ENCODE measurements around the gene FECH. TPM values are rescaled to one million over a fixed set of nuclear protein-coding genes. Genes with fewer than 3 reads are reported as not detected.
A peak's percentile ranks its signal among the peaks of the same experiment; 100 is the strongest.
"Not testable (repeated sequence)": the region's sequence is repeated elsewhere in the genome, so short reads cannot be mapped to it uniquely, and the experiment has no call there.

FECH gene
- total RNA-seq, 2 experiments from 2014 or later: 23.3 to 28.8 TPM

GRCh38 chr18:57529151-57529550 is 57.4 kb downstream of the FECH start:
- no peaks in the 10 kb centered on the region for H3K36me3 Mint-ChIP-seq (ENCODE audit: low read depth)
- intact Hi-C loops (cut with DNase I, micrococcal nuclease): no loop called here
- DNase-seq: no peak
- H3K4me3 Mint-ChIP-seq: no peak overlapping the region
- no peaks in the 10 kb centered on the region for H3K4me1 Mint-ChIP-seq
- CTCF ChIA-PET: no interaction called here
- H3K27ac Mint-ChIP-seq: no peak overlapping the region
- no peak for ATAC-seq
- no peaks in the 10 kb centered on the region for H3K9me3 Mint-ChIP-seq (ENCODE audit: low read depth)
- no peaks in the 10 kb centered on the region for H3K27me3 Mint-ChIP-seq
- POLR2A ChIA-PET: no interaction called here

- CTCF ChIA-PET: no interaction called here
- no peaks in the 10 kb centered on the region for H3K9me3 Mint-ChIP-seq (ENCODE audit: low read depth)
- POLR2A ChIA-PET: no interaction called here
- intact Hi-C loops (cut with DNase I, micrococcal nuclease): no loop called here
- H3K27ac Mint-ChIP-seq: no peak overlapping the region
- H3K27me3 Mint-ChIP-seq: no peaks in the 10 kb centered on the region
- DNase-seq (no peak), ATAC-seq (no peak)
- no peak overlapping the region for H3K4me3 Mint-ChIP-seq
- H3K36me3 Mint-ChIP-seq (ENCODE audit: low read depth): no peaks in the 10 kb centered on the region
- no peaks in the 10 kb centered on the region for H3K4me1 Mint-ChIP-seq
These were observed 58.8 kb downstream of the FECH start for GRCh38 chr18:57527556-57528229.

- ChIA-PET CTCF (interaction anchor here (1.0 kb wide), 1 partner anchor 39 kb away, joined by 3 read pairs; no protein-coding TSS in a partner anchor), POLR2A (no interaction called here)
- no peaks in the 10 kb centered on the region for H3K4me1 Mint-ChIP-seq
- H3K36me3 Mint-ChIP-seq (ENCODE audit: low read depth): no peaks in the 10 kb centered on the region
- H3K4me3 Mint-ChIP-seq: no peak overlapping the region
- no peaks in the 10 kb centered on the region for H3K9me3 Mint-ChIP-seq (ENCODE audit: low read depth)
- DNase-seq: peak; percentile 5
- ATAC-seq: no peak
- H3K27ac Mint-ChIP-seq: no peak overlapping the region
- H3K27me3 Mint-ChIP-seq: peaks cover 8% of the 10 kb centered on the region
- intact Hi-C loops (cut with DNase I, micrococcal nuclease): no loop called here
These were observed 63.1 kb downstream of the FECH start for GRCh38 chr18:57523171-57523956.

GRCh38 chr18:57522348-57522747 is 64.2 kb downstream of the FECH start:
- H3K36me3 Mint-ChIP-seq (ENCODE audit: low read depth); H3K4me1 Mint-ChIP-seq; intact Hi-C loops (cut with DNase I, micrococcal nuclease); H3K4me3 Mint-ChIP-seq; H3K27me3 Mint-ChIP-seq; H3K27ac Mint-ChIP-seq; H3K9me3 Mint-ChIP-seq (ENCODE audit: low read depth); ATAC-seq; DNase-seq; POLR2A ChIA-PET: not testable (repeated sequence)
- CTCF ChIA-PET: interaction anchor here (1.0 kb wide), 1 partner anchor 40 kb away, joined by 3 read pairs; no protein-coding TSS in a partner anchor

GRCh38 chr18:57519668-57520424 is 66.7 kb downstream of the FECH start:
- Mint-ChIP-seq H3K9me3 (ENCODE audit: low read depth) (no peaks in the 10 kb centered on the region), H3K27me3 (peaks cover 16% of the 10 kb centered on the region), H3K4me3 (no peak overlapping the region), H3K4me1 (no peaks in the 10 kb centered on the region), H3K27ac (no peak overlapping the region), H3K36me3 (ENCODE audit: low read depth) (no peaks in the 10 kb centered on the region)
- intact Hi-C loops (cut with DNase I, micrococcal nuclease): no loop called here
- ATAC-seq: no peak
- ChIA-PET POLR2A (no interaction called here), CTCF (interaction anchor here (0.9 kb wide), 1 partner anchor 39 kb away, joined by 3 read pairs; no protein-coding TSS in a partner anchor)
- DNase-seq: no peak

GRCh38 chr18:57518533-57518932 is 68.0 kb downstream of the FECH start:
- H3K27ac Mint-ChIP-seq: no peak overlapping the region
- intact Hi-C loops (cut with DNase I, micrococcal nuclease): no loop called here
- ATAC-seq: no peak
- H3K9me3 Mint-ChIP-seq (ENCODE audit: low read depth): peaks cover 2% of the 10 kb centered on the region
- H3K4me1 Mint-ChIP-seq: no peaks in the 10 kb centered on the region
- no peak overlapping the region for H3K4me3 Mint-ChIP-seq
- POLR2A ChIA-PET: no interaction called here
- H3K27me3 Mint-ChIP-seq: peaks cover 20% of the 10 kb centered on the region
- H3K36me3 Mint-ChIP-seq (ENCODE audit: low read depth): no peaks in the 10 kb centered on the region
- CTCF ChIA-PET: no interaction called here
- no peak for DNase-seq

GRCh38 chr18:57516056-57516455 is 70.4 kb downstream of the FECH start:
- ATAC-seq (no peak), DNase-seq (no peak)
- Mint-ChIP-seq H3K27ac (no peak overlapping the region), H3K4me3 (no peak overlapping the region), H3K36me3 (ENCODE audit: low read depth) (no peaks in the 10 kb centered on the region), H3K9me3 (ENCODE audit: low read depth) (peaks cover 2% of the 10 kb centered on the region), H3K27me3 (peaks cover 20% of the 10 kb centered on the region), H3K4me1 (no peaks in the 10 kb centered on the region)
- intact Hi-C loops (cut with DNase I, micrococcal nuclease): no loop called here
- POLR2A ChIA-PET: no interaction called here
- CTCF ChIA-PET: no interaction called here

GRCh38 chr18:57505231-57505630 is 81.3 kb downstream of the FECH start:
- Mint-ChIP-seq H3K36me3 (ENCODE audit: low read depth) (no peaks in the 10 kb centered on the region), H3K27ac (no peak overlapping the region), H3K27me3 (peaks cover 26% of the 10 kb centered on the region), H3K4me3 (no peak overlapping the region), H3K9me3 (ENCODE audit: low read depth) (no peaks in the 10 kb centered on the region), H3K4me1 (no peaks in the 10 kb centered on the region)
- DNase-seq (no peak), ATAC-seq (no peak)
- ChIA-PET POLR2A (no interaction called here), CTCF (no interaction called here)
- intact Hi-C loops (cut with DNase I, micrococcal nuclease): no loop called here

GRCh38 chr18:57502624-57503023 is 83.9 kb downstream of the FECH start:
- Mint-ChIP-seq H3K36me3 (ENCODE audit: low read depth) (no peaks in the 10 kb centered on the region), H3K4me1 (no peaks in the 10 kb centered on the region), H3K4me3 (no peak overlapping the region), H3K27me3 (peaks cover 18% of the 10 kb centered on the region), H3K27ac (no peak overlapping the region), H3K9me3 (ENCODE audit: low read depth) (no peaks in the 10 kb centered on the region)
- ATAC-seq (no peak), DNase-seq (no peak)
- ChIA-PET CTCF (interaction anchor here (0.6 kb wide), 1 partner anchor 408 kb away, joined by 3 read pairs; no protein-coding TSS in a partner anchor), POLR2A (no interaction called here)
- intact Hi-C loops (cut with DNase I, micrococcal nuclease): no loop called here

GRCh38 chr18:57498682-57499256 is 87.7 kb downstream of the FECH start:
- Mint-ChIP-seq H3K4me3 (no peak overlapping the region), H3K36me3 (ENCODE audit: low read depth) (no peaks in the 10 kb centered on the region)
- ATAC-seq: no peak

More at GRCh38 chr18:57498682-57499256, 87.7 kb downstream of the FECH start:
- Mint-ChIP-seq H3K4me1 (no peaks in the 10 kb centered on the region), H3K27ac (no peak overlapping the region), H3K27me3 (peaks cover 8% of the 10 kb centered on the region), H3K9me3 (ENCODE audit: low read depth) (no peaks in the 10 kb centered on the region)
- ChIA-PET CTCF (no interaction called here), POLR2A (no interaction called here)
- intact Hi-C loops (cut with DNase I, micrococcal nuclease): no loop called here
- no peak for DNase-seq

All from activated CD4-positive, alpha-beta T cell treated with anti-CD3 and anti-CD28 coated beads for 36 hours (primary cell).